K562 (cell line): ENCODE results near the gene ZNHIT2. TPM values are rescaled to one million over a fixed set of nuclear protein-coding genes. Genes with fewer than 3 reads are reported as not detected.

Experiments used
- TCF7L2 ChIP-seq: fragments of 150-350 bp; IDR thresholded peaks from 2 replicates; pipeline ENCODE4 v1.6.1; 2016; ENCODE audit warnings: low read depth, mild to moderate bottlenecking, low read length, moderate library complexity
- ZBTB40 ChIP-seq, 2 experiments: fragments of 450-650 bp in 1 of 2; sonication (generic) in 1 of 2; formaldehyde crosslinking in 1 of 2; IDR thresholded peaks; 2 replicates each; pipeline versions ENCODE4 v1.7.1 to v1.9.0; 2016 to 2022; ENCODE audit warnings: inconsistent platforms in 1 of 2, mild to moderate bottlenecking in 1 of 2, missing genetic modification reagents in 1 of 2
- polyA plus RNA-seq, 8 experiments: library from polyadenylated mRNA; depleted of rRNA in 4 of 8; stranded (reverse) in 5 of 8; unstranded in 3 of 8; fragments of >200 nt; fragmentation: Nextera tagmentation in 2 of 8; fragmentation: Illumina TruSeq in 1 of 8; extraction: Ambion mirVana in 2 of 8; extraction: Trizol in 1 of 8; gene quantifications; 2 replicates each; pipeline versions ENCODE4 v1.2.1 to v1.2.3, GENCODE V29; 2011 to 2014; ENCODE audit warnings: inconsistent platforms in 1 of 8, missing spikeins in 1 of 8
- total RNA-seq, 7 experiments: library from RNA; depleted of rRNA in 6 of 7; stranded (reverse); fragments of >200 nt in 6 of 7; fragmentation: Illumina TruSeq in 2 of 7; extraction: Trizol in 2 of 7; gene quantifications; 2 replicates each; pipeline versions ENCODE4 v1.2.1 to v1.2.3, GENCODE V29; 2011 to 2021; ENCODE audit warnings: low replicate concordance in 1 of 7

ZNHIT2 gene
- total and polyA plus RNA-seq, 9 of the 15 experiments (the other 6 are each of a cell fraction or from before 2014, with no cell fraction given): 0.08 to 39.0 (median 2.5) TPM

- TF ChIP-seq ZBTB40 (IDR thresholded peaks at IDR 0.05) (no peak; the same call in 1 of the 2 replicates), ZBTB40 (CRISPR knock-in tag; IDR thresholded peaks at IDR 0.05) (no peak), TCF7L2 (peak; percentile 73)
- TF ChIP-seq, all 486 proteins: peak for 68
Observed at GRCh38 chr11:65134952-65135632, 17.6 kb upstream of the ZNHIT2 start (continued).
